ENCODE measurements around the gene HOXA9.
A peak's percentile ranks its signal among the peaks of the same experiment; 100 is the strongest.

DNA sequence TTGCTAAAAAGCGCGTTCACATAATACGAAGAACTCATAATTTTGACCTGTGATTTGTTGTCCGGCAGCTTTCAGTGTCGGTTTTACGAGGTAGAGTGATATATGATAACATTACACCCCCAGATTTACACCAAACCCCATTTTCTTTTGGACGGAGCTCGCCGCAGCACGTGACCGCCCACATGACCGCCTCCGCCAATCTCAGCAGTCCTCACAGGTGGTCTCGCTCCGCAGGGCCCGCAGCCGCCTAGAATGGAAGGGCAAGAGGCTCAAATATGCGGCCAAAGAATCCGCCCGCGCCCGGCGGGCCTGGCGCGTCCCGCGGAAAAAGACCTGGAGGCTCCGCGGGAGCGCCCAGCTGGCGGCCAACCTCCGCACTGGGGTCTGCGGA lies 8.8 kb downstream of the HOXA9 start, which contains the start of gene HOXA7:
- TF ChIP-seq, protein P1, sequence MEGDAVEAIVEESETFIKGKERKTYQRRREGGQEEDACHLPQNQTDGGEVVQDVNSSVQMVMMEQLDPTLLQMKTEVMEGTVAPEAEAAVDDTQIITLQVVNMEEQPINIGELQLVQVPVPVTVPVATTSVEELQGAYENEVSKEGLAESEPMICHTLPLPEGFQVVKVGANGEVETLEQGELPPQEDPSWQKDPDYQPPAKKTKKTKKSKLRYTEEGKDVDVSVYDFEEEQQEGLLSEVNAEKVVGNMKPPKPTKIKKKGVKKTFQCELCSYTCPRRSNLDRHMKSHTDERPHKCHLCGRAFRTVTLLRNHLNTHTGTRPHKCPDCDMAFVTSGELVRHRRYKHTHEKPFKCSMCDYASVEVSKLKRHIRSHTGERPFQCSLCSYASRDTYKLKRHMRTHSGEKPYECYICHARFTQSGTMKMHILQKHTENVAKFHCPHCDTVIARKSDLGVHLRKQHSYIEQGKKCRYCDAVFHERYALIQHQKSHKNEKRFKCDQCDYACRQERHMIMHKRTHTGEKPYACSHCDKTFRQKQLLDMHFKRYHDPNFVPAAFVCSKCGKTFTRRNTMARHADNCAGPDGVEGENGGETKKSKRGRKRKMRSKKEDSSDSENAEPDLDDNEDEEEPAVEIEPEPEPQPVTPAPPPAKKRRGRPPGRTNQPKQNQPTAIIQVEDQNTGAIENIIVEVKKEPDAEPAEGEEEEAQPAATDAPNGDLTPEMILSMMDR (IDR thresholded peaks at IDR 0.05): no peak
- TF ChIP-seq POLR2AphosphoS5 (IDR thresholded peaks at IDR 0.05): peak; percentile 54
- no peak for TF ChIP-seq POLR2A (IDR thresholded peaks at IDR 0.05)
